Islet precursor cell (in vitro differentiated cells): Measurements from ENCODE around the gene CTNND2.
A peak's percentile ranks its signal among the peaks of the same experiment; 100 is the strongest.

Experiments used
- DNase-seq: peaks from one replicate; pipeline ENCODE4 v3.0.0-alpha.2; 2018

The CTNND2 gene

GRCh38 chr5:11518676-11519075, 385.6 kb downstream of the CTNND2 start:
- DNase-seq, result no peak

GRCh38 chr5:11514705-11515432, 389.4 kb downstream of the CTNND2 start:
- no peak for DNase-seq

GRCh38 chr5:11511878-11512277, 392.4 kb downstream of the CTNND2 start:
- no peak for DNase-seq

GRCh38 chr5:11510889-11511288, 393.4 kb downstream of the CTNND2 start:
- DNase-seq, result no peak

- no peak for DNase-seq
These were observed 394.5 kb downstream of the CTNND2 start for GRCh38 chr5:11509793-11510192.

- DNase-seq, result no peak
These were observed 396.9 kb downstream of the CTNND2 start for GRCh38 chr5:11507156-11507910.

GRCh38 chr5:11504886-11505193, 399.4 kb downstream of the CTNND2 start:
- peak; percentile 80 for DNase-seq

GRCh38 chr5:11504065-11504885, 400.0 kb downstream of the CTNND2 start:
- no peak for DNase-seq

- DNase-seq, result no peak
These were observed 401.5 kb downstream of the CTNND2 start for GRCh38 chr5:11502783-11503182.

- no peak for DNase-seq
These were observed 406.6 kb downstream of the CTNND2 start for GRCh38 chr5:11497651-11498050.

- DNase-seq, result no peak
These were observed 408.0 kb downstream of the CTNND2 start for GRCh38 chr5:11496137-11496719.

GRCh38 chr5:11494340-11494739, 409.9 kb downstream of the CTNND2 start:
- DNase-seq, result no peak

GRCh38 chr5:11491404-11492075, 412.7 kb downstream of the CTNND2 start:
- no peak for DNase-seq

- no peak for DNase-seq
These were observed 420.6 kb downstream of the CTNND2 start for GRCh38 chr5:11483630-11484029.

GRCh38 chr5:11482011-11482410, 422.2 kb downstream of the CTNND2 start:
- DNase-seq, result no peak

- DNase-seq, result no peak
These were observed 426.5 kb downstream of the CTNND2 start for GRCh38 chr5:11477786-11478185.

- DNase-seq, result no peak
These were observed 427.4 kb downstream of the CTNND2 start for GRCh38 chr5:11476866-11477265.

- DNase-seq, result no peak
These were observed 435.8 kb downstream of the CTNND2 start for GRCh38 chr5:11468334-11469039.

- DNase-seq, result no peak
These were observed 436.7 kb downstream of the CTNND2 start for GRCh38 chr5:11467588-11467987.

GRCh38 chr5:11459716-11460115, 444.5 kb downstream of the CTNND2 start:
- no peak for DNase-seq

GRCh38 chr5:11455505-11455904, 448.7 kb downstream of the CTNND2 start:
- no peak for DNase-seq

GRCh38 chr5:11452852-11453251, 451.4 kb downstream of the CTNND2 start:
- DNase-seq, result no peak
